DND-41 (cell line): ENCODE data around the gene LCE3C.

Experiments
- ATAC-seq: fragments of 200-7000 bp; cut with Tn5 transposase; 3 replicates; pipeline ENCODE4 v1.9.1; 2021; ENCODE audit warnings: low read depth; ENCODE audit not compliant: insufficient read depth
- DNase-seq: peaks from one replicate; pipeline ENCODE4 v3.0.0-alpha.2; 2020
- H2AFZ ChIP-seq: 2 replicates; pipeline ENCODE4 v1.6.0; 2012; ENCODE audit warnings: low read depth, low read length
- H3K27ac ChIP-seq: 2 replicates; pipeline ENCODE4 v1.5.1; 2012; ENCODE audit warnings: low read length, inconsistent platforms
- H3K27me3 ChIP-seq: fragments of 200-600 bp; sonication (generic); 2 replicates; pipeline ENCODE4 v1.6.0; 2012; ENCODE audit warnings: low read length, mild to moderate bottlenecking, inconsistent platforms; ENCODE audit not compliant: insufficient read depth, poor library complexity
- H3K36me3 ChIP-seq: 2 replicates; pipeline ENCODE4 v1.5.1; 2012; ENCODE audit warnings: low read length, inconsistent platforms; ENCODE audit not compliant: insufficient read depth
- H3K4me1 ChIP-seq: 2 replicates; pipeline ENCODE4 v1.5.1; 2012; ENCODE audit warnings: mild to moderate bottlenecking, low read length; ENCODE audit not compliant: insufficient read depth
- H3K4me2 ChIP-seq: 2 replicates; pipeline ENCODE4 v1.6.0; 2012; ENCODE audit warnings: mild to moderate bottlenecking, moderate library complexity, low read length, inconsistent platforms; ENCODE audit not compliant: insufficient read depth
- H3K4me3 ChIP-seq, 2 experiments: fragments of 200-600 bp in 1 of 2; shearing (Covaris generic) in 1 of 2; 2 replicates each; pipeline ENCODE4 v1.5.1; 2012 to 2016; ENCODE audit warnings: inconsistent platforms in 2 of 2, low read length in 2 of 2, mild to moderate bottlenecking in 2 of 2, low read depth in 1 of 2, moderate library complexity in 1 of 2
- H3K79me2 ChIP-seq: 2 replicates; pipeline ENCODE4 v1.6.0; 2012; ENCODE audit warnings: low read length, inconsistent platforms; ENCODE audit not compliant: insufficient read depth
- H3K9ac ChIP-seq: 2 replicates; pipeline ENCODE4 v1.6.0; 2012; ENCODE audit warnings: low read depth, mild to moderate bottlenecking, inconsistent platforms, low read length, moderate library complexity
- H3K9me3 ChIP-seq: 2 replicates; pipeline ENCODE4 v1.5.1; 2012; ENCODE audit warnings: low read length, moderate library complexity, mild to moderate bottlenecking, inconsistent platforms; ENCODE audit not compliant: insufficient read depth, severe bottlenecking
- H4K20me1 ChIP-seq: 2 replicates; pipeline ENCODE4 v1.6.0; 2012; ENCODE audit warnings: low read length; ENCODE audit not compliant: insufficient read depth
- CTCF ChIP-seq: IDR thresholded peaks from 2 replicates; pipeline ENCODE4 v1.5.1; 2012; ENCODE audit warnings: borderline replicate concordance, low read length, moderate library complexity, mild to moderate bottlenecking; ENCODE audit not compliant: poor library complexity, severe bottlenecking; ENCODE audit errors: extremely low read depth
- EZH2 ChIP-seq: IDR thresholded peaks from 3 replicates; pipeline ENCODE4 v1.6.1; 2012; ENCODE audit warnings: borderline replicate concordance, low read depth, mild to moderate bottlenecking, moderate library complexity, low read length, inconsistent platforms; ENCODE audit not compliant: severe bottlenecking

Gene LCE3C

GRCh38 chr1:152621993-152622392 lies 22.0 kb downstream of the LCE3C start:
- no peaks in the 10 kb centered on the region for H3K79me2 ChIP-seq
- H3K4me1 ChIP-seq, result 0 out of 2 replicates have a peak, but pooled peaks cover 4% of the 10 kb centered on the region
- no peaks in the 10 kb centered on the region for H4K20me1 ChIP-seq
- H3K9ac ChIP-seq, result no peak overlapping the region
- no peak for TF ChIP-seq EZH2
- TF ChIP-seq CTCF, result no peak
- peak; percentile 5 for DNase-seq
- H3K4me2 ChIP-seq, result no peak overlapping the region
- H2AFZ ChIP-seq, result no peak overlapping the region
- H3K9me3 ChIP-seq, result peaks cover 19% of the 10 kb centered on the region
- H3K27me3 ChIP-seq, result no peaks in the 10 kb centered on the region
- ATAC-seq, result 0 out of 3 replicates have a peak, but pooled peaks have one; percentile 33
- H3K36me3 ChIP-seq, result no peaks in the 10 kb centered on the region
- no peak overlapping the region for H3K4me3 ChIP-seq
- no peak overlapping the region for H3K27ac ChIP-seq

GRCh38 chr1:152622803-152623202 lies 22.8 kb downstream of the LCE3C start, which contains the start of gene LCE3A:
Gene LCE3A, minus strand, starts transcription at chr1:152623103. Its CDS starts 0 bp downstream, at chr1:152623103.
- no peaks in the 10 kb centered on the region for H4K20me1 ChIP-seq
- peak; percentile 58 for DNase-seq
- no peak for TF ChIP-seq EZH2
- no peak within 1 kb of the TSS for H3K27ac ChIP-seq
- H3K27me3 ChIP-seq, result no peaks in the 10 kb centered on the region
- no peak within 1 kb of the TSS for H3K4me2 ChIP-seq
- no peak within 1 kb of the TSS for H3K9ac ChIP-seq
- H3K9me3 ChIP-seq, result peaks cover 19% of the 10 kb centered on the region
- H2AFZ ChIP-seq, result no peak within 1 kb of the TSS
- peak; percentile 87 for ATAC-seq
- H3K79me2 ChIP-seq, result no peaks in the 10 kb centered on the region
- no peaks in the 10 kb centered on the region for H3K36me3 ChIP-seq
- no peak within 1 kb of the TSS for H3K4me3 ChIP-seq
- H3K4me1 ChIP-seq, result 0 out of 2 replicates have a peak, but pooled peaks cover 4% of the 10 kb centered on the region

GRCh38 chr1:152623203-152623844 lies 23.3 kb downstream of the LCE3C start:
- H4K20me1 ChIP-seq, result no peaks in the 10 kb centered on the region
- TF ChIP-seq EZH2 (no peak), CTCF (peak; percentile 50)
- H3K27me3 ChIP-seq, result peaks cover 4% of the 10 kb centered on the region
- H3K4me3 ChIP-seq, result no peak overlapping the region
- no peak overlapping the region for H3K4me2 ChIP-seq
- H3K4me1 ChIP-seq, result 0 out of 2 replicates have a peak, but pooled peaks cover 4% of the 10 kb centered on the region
- H3K9ac ChIP-seq, result no peak overlapping the region
- H3K36me3 ChIP-seq, result no peaks in the 10 kb centered on the region
- H3K9me3 ChIP-seq, result peaks cover 14% of the 10 kb centered on the region
- no peak overlapping the region for H2AFZ ChIP-seq
- no peaks in the 10 kb centered on the region for H3K79me2 ChIP-seq
- ATAC-seq, result peak; percentile 35; the same call in 2 of the 3 replicates
- no peak overlapping the region for H3K27ac ChIP-seq
- no peak for DNase-seq

- H3K36me3 ChIP-seq, result no peaks in the 10 kb centered on the region
- H3K9ac ChIP-seq, result no peak overlapping the region
- TF ChIP-seq CTCF, result no peak
- no peak for TF ChIP-seq EZH2
- no peak overlapping the region for H3K4me3 ChIP-seq
- H3K79me2 ChIP-seq, result no peaks in the 10 kb centered on the region
- H3K9me3 ChIP-seq, result no peaks in the 10 kb centered on the region
- no peaks in the 10 kb centered on the region for H4K20me1 ChIP-seq
- 0 out of 2 replicates have a peak, but pooled peaks cover 4% of the 10 kb centered on the region for H3K4me1 ChIP-seq
- ATAC-seq (no peak), DNase-seq (no peak)
- H3K4me2 ChIP-seq, result no peak overlapping the region
- peaks cover 4% of the 10 kb centered on the region for H3K27me3 ChIP-seq
- H3K27ac ChIP-seq, result no peak overlapping the region
- no peak overlapping the region for H2AFZ ChIP-seq
These were observed 26.7 kb downstream of the LCE3C start for GRCh38 chr1:152626744-152627143.
